ENCODE results near the gene LRCOL1.

The LRCOL1 gene

DNA sequence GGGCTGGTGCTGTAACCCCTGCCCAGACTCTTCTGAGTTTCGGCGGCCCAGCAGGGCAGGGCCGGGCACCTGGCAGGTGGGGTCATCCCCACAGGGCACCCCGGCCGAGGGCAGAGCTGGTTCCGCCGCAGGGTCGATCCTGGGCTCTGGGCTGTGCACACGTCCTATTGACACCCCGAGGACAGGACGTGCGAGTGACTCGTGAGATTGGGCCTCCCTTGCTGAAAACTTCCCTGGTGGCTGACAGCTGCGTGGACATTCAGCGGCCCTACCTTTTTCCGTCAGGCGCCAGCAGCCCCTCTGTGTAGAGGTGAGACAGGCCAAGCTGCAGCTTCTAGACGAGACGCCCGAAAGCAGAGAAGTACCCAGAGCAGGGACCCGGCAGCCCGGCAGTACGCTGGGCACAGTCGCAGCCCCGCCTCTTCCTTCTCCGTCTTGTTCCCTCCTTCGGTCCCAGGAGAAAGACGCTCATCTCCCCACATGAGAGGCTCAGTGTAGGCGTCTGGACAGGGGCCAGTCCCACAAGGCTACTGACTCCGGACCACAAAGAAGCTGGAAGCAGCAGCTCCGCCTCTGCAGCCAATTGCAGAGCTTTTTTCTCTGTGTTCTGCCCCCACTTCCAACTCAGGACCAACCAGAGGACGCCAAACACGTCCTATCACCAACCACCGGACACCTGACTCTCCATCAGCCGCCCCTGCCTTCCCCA, at the start of gene LRCOL1:
Gene LRCOL1, minus strand, starts transcription at position 532 of the 709 bp plus-strand sequence. CDS start 4,331 bp downstream, outside the sequence.
- DNase-seq (ENCODE audit: low read depth in 2 of 2), result no peak

DNA sequence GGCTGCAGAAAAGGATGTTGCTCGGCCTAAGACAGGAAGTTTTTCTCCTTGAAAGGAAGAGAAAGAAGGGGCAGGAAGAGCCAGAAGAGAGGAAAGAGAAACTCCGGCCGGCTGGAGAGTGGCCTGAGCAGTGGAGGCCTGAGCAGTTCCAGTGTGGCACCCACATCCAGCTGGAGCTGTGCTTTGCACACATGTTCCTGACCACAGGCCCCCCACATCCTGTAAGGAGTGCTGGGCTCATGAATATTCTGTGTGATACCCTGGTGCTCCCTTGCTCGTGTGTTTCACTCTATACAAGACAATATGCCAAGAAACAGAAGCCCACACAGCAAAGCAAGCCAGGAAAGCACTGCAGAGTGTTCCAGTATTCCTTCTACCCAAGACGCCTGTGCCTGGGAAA, 49.7 kb upstream of the LRCOL1 start:
- DNase-seq (ENCODE audit: low read depth in 2 of 2), result no peak

DNA sequence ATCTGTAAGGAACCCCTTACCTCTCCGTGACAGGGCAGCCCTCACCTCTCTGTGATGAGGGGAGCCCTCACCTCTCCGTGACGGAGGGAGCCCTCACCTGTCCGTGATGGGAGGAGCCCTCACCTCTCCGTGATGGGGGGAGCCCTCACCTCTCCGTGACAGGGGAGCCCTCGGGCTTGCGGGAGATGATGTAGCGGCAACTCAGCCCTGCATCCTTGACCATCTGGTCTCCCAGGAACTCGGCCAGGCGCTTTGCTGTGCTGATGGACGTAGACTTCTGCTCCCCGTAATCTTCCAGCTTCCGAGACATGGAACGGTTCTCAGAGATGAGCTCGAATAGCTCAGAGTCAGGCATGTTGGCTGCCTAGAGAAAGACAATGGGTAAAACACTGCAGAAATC, 48.8 kb upstream of the LRCOL1 start:
- DNase-seq (ENCODE audit: low read depth in 2 of 2), result no peak

DNA sequence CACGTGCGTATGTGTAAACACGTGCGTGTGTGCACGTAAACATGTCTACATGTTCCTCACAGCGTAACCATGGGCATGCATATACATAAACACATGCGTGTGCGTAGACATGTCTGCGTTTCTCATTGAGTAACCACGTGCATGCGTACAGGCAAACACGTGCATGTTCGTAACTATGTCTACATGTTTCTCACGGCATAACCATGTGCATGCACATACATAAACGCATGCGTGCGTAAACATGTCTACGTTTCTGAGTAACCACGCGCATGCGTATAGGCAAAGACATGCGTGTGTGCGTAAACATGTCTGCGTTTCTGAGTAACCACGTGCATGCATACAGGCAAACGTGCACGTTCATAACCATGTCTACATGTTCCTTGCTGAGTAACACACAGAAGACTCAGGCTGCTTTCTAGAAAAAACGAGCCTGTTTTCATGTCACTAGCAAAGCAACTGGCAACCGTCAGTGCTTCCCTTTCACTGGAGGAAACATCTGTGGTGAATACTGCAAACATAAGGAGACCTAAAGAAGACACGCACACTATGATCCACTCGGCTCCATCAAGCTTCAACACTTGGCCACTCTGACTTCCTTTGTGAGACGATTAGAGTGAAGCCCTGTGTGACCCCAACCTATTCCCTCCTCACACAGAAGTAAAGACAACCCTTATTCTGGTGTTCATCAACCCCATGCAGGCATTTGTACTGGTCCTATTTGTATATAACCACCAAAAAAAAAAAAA, 47.9 kb upstream of the LRCOL1 start:
- no peak for DNase-seq (ENCODE audit: low read depth in 2 of 2)

DNA sequence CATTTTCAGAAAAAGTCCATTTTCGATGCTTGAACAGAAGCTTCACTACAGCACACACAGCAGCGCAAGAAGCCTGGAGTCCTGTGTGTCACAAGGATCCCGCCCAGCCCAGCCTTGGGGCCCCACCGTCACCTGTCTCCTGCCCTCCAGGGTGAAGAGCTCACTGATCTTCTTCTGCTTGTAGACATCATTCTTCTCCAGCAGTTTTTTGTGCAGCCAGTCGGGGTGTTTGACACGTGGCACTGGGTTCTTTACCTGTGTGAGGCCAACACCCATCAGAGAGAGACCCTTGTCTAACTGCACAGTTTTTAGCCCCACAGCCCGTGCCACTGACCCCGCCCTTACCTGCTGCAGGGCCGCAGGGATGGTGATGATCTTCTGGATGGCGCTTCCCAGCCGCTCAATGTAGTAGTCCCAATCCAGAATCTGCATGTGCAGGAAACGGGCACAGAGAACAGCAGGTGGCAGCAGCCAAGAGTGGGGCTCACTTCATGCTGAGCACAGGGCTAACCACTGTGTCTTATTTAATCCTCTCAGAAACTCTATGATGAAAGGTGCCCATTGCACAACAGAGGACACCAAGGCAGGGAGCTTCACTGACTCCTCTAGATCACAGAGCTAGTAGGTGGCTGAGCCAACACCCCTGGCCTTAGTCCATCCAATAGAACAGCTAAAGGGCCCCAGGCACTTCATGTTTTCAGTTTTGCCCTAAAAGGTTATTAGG, 46.8 kb upstream of the LRCOL1 start:
- no peak for DNase-seq (ENCODE audit: low read depth in 2 of 2)

DNA sequence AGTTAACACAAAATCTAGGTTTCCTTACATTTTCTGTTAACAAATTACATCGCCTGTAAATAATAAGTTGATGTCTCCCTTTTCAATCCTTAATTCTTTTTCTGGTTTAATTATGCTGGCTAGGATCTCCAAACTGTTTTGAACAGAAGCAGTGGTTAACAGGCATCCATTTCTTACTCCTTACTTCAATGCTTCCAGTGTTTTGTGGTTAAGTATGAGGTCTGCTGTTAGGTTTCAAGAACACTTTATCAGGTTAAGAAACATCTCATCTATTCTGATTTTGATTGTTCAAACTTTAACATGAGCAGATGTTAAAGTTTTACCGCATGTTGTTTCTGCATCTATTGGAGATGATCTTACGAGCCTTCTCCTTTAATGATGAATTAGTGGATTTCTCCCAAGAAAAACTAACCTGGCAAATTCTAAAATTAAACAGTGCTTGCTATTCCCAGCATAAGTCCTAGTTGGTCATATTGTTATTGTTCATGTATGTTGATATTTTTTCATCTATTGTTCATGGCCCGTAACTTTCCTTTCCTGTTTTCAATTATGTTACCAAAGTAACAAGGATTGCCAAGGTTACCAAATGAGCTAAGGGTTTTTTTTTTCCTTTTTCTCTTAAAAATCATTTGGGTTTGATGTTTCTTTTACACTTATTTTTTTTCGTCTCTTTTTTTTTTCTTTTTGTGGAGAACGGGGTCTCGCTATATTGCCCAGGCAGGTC, 43.3 kb upstream of the LRCOL1 start:
- no peak for DNase-seq (ENCODE audit: low read depth in 2 of 2)

DNA sequence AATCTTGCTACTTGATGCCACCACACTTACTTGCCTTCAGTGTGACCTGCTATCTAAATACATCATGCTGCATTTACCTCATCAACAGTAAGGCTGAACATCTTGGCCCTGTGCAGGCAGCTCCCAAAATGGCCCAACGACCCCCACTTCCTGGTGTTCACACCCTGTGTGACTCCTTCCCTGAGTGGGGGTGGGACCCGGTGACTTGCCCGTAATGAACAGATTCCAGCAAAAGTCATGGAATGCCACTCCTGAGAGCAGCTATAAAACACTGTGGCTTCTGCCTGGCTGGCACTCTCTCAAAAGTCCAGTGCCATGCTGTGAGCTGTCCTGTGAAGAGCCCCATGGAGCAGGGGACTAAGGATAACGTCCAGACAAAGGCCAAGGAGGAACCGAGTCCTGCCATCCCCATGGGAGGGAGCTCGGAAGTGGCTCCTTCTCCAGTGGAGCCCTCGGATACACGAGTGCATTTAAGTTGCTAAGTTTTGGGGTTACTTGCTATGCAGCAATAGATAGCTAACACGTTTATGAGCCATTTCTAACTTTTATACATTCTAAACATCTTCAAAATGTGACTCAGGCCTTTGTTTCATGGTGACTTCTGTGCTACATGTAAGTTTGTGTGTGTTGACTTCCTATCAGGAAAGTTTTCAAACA, 41.2 kb upstream of the LRCOL1 start:
- no peak for DNase-seq (ENCODE audit: low read depth in 2 of 2)

DNA sequence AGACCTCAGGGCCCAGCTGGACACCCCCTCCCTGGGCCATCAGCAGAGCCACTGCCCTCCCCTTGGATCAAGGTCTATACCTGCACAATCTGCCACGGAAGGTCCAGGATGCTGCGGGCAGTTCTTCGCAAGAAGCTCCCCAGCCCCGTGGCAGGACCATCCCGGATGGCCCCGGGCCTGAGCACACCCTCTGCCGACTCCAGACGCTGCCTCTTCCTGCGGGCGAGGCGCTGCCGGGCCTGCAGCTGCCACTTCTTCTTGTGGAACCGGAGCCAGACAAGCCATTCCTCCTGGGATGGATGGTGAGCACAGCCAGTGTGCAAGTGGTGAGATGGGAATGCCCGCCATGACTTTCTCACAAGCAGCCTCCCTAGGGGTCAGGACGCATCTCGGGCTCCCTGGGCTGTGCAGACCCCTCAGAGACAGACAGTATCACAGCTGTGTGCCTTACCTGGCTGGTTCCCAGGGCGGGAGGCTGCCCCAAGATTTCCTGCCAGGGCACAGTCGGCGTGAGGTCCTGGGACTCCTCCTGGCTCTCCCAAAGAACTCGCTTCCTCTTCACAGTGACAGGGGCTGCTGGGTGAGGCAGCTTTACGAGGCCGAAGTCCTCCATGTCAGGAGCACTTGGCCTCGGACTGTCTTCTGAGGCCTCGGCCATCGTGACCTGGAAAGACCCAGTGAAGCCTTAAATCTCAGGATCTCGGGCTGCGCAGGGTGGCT, 39.0 kb upstream of the LRCOL1 start:
- DNase-seq (ENCODE audit: low read depth in 2 of 2), result no peak

DNA sequence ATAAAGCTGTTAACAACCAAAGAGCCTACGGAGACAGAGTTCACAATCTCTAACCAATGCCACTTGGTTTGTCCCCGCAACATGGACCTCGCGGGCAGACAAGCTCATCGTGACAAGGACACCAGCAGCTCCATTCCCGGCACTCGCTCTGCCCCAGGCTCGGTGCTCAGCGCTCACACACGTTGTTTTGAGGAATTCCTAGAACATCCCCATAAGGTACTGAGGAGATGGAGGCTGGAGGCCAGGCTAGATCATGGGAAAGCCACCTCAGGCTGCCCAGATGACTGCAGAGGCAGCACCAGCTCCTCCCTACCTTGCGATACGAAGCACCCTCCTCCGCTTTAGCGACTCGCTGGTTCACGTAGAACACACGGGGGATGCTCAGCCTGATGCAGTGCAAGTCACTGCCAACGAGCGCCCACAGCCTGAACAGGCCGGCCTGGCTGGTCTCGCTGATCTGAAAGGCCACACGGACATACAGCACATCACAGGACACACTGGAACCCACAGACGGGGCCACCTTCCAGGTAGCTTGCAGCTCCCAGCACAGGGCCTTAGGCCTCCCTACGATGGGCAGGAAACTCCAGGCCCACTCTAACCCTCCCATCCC, 38.3 kb upstream of the LRCOL1 start:
- DNase-seq (ENCODE audit: low read depth in 2 of 2), result no peak

DNA sequence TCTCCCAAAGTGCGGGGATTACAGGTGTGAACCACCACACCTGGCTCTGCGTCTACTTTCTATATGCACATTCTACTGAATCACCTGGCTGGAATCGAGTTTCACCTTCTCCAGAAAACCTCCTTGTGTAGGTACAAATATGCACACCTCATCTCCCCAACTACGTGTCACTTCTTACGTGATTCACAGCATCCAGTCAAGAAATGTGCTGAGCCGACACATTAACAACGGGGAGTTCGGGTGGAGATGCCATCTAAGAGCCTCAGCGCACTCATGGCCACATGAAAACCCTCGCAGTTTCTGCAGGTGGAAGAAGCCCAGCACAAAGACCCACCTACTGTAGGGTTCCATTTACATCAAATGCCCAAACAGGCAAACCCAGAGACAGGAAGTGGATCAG, 37.5 kb upstream of the LRCOL1 start:
- DNase-seq (ENCODE audit: low read depth in 2 of 2), result no peak

DNA sequence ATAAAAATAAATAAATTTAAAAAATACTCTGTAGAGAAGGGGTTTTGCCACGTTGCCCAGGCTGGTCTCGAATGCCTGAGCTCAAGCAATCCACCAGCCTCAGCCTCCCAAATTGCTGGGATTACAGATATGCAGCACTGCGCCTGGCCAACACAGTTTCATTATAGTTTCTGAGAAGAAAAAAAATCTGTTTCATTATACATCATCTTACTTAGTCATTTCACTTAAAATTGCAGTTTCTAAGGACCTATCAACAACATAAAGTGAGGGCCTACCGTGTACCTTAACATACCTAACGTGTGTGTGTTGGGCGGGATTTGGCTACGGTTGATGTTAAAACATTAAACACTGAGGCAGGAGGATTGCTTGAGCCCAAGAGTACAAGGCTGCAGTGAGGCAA, 36.5 kb upstream of the LRCOL1 start:
- no peak for DNase-seq (ENCODE audit: low read depth in 2 of 2)

DNA sequence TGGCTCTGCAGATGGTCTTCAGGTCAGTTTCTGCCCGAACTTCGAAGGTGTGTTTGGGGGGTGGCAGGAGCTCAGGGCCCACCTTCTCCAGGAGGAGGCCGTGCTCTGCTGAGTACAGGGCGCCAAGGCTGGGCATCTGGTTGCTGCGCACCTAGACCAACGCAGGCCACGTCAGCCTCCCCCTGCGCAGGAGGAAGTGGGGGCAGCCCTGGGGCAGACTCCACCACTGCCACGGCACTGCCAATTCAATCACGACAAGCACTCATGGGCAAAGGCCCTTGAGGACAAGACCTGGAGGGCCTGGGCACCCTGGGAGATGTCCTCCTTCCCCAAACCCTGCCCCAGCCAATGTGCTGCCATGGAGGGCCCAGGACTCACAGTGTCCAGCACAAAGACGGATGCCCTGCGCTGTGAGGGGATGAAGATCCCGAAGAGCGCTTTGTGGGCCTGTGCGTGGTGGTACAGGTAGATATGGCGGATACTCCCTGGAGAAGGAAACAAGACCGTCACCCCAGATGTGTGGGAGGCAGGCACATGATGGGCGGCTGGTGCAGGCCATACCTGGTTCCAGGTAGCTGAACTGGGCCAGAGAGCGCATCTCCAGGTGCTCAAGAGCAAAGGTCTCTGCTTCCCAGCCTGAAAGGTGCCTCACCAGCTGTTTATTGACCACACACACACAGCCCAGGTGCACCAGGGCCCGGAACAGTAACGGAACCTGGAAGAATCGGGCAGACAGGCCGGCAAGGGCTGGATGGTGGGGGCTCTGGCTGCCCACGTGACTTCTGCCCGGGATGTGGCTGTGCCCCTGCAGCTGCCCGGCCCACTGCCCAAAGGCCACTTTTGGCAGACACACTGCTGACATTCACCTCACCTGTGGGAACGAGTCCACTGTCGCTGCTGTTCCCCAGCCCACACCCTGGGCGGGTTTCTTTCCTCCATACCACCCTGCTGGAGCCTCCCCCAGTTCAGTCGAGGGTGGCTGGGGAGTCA, 32.8 kb upstream of the LRCOL1 start:
- no peak for DNase-seq (ENCODE audit: low read depth in 2 of 2)

DNA sequence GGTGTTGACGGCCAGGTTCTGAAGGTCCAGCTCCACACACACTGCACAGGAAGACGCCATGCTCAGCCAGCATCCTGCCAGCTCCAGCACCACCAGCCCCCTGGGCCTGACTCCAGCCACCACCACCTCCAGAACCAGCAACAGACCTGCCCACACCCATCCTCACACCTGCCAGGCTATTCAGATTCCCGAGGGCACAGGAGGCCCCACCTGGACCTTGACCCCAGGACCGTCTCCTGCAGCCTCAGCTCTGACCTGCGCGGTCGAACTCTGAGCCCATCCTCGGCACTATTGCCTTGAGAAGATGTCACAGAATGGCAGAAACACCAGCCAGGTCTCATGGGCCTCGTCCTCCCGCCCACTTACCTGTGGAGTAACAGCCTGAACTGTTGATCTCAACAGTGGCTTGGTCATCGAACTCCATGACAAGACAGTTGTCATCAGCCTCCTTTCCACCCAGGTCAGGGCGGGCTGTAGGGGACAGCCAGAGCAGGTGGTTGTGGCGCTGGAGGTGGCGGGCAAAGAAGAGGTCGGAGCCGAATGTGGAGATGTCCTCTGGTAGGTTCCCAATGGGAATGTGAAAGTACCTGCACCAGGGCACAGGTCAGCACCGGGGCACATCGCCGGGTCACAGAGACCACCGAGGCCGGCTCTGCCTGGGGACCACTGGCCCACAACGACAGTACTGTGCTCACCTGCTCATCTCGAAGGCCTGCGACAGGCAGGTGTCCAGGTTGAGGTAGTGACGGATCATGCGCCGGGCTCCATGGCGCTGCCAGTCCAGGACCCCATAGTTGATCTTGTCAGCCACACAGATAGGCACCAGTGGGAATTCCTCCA, 31.6 kb upstream of the LRCOL1 start:
- DNase-seq (ENCODE audit: low read depth in 2 of 2), result no peak

DNA sequence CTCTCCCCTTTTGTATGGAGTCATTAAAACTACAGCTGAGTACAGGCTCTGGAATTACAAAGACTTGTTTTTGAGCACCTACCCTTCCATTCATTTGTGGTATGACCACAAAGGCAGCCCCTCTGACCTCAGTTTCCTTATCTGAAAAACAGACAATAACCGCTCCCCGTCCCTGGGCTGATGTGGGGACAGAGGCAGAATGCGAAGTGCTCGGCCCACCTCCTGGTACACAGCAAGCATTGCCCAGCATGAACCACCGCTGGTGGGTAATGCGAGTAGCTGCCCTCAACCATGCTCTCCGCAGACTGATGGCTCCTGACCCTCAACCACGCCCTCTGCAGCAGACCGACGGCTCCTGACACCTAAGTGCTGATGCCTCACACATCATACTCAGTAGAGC, 30.6 kb upstream of the LRCOL1 start:
- DNase-seq (ENCODE audit: low read depth in 2 of 2), result no peak

DNA sequence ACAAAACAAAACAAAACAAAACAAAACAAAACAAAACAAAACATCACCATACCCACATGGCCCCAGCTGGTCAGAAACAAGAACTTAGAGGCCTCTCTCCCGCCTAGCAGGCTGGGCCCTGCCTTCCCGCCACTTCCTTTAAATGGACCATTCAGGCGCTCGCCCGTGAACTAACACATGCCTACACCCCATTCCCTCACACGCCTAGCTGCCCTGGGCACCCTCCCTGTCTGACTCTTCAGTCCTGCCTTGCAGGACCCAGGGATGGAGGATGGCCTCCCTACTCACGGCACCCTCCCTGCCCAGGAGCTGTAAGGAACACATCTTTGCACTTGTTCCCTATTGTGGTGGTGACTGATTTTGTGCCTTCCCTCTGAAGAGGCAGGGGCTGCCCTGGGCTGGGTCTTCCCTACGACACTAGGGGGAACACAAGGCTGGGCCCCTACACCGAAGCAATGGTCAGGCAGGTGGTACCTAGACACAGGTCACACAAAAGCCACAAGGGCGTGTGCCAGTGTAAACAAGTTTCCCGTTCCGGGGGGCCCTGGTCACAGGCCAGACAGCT, 29.7 kb upstream of the LRCOL1 start:
- no peak for DNase-seq (ENCODE audit: low read depth in 2 of 2)

DNA sequence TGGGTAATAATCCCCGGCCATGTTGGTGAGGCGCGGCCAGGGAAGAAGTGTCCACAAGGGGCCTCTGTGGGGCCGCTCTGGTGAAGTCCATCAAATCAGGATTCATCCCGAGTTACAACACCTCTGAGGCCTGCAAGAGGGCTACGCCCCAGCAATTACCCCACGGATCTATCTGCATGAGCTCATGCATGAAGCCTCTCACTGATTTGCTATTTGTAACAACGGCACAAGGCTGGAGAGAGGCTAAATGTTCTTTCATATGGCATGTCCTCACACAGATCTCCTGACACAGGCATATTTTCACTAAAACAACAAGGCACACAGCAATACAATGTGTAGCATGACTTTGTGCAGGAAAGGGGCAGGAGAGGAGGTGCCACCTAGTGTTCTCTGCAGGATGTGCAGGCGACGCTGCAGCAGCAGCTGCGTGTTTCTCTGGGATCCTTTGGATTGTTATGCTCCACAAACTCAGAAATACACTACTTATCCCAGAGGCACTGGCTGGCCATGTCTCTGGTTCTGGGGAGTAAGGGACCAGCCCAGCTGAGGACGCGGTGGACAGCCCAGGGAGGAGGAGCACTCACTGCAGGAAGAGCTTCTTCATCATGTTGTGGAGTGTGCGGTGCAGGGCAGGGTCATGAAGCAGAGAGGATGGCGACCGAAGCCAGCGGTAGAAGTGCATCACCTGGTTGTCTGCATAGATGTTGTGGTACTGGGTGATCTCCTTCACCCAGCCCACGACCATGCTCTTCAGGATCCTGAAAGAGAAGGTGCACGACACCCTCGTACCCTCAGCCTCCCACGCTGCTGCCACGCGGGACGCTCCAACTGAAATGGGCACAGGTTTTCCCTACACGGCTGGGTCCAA, 28.4 kb upstream of the LRCOL1 start:
- no peak for DNase-seq (ENCODE audit: low read depth in 2 of 2)

DNA sequence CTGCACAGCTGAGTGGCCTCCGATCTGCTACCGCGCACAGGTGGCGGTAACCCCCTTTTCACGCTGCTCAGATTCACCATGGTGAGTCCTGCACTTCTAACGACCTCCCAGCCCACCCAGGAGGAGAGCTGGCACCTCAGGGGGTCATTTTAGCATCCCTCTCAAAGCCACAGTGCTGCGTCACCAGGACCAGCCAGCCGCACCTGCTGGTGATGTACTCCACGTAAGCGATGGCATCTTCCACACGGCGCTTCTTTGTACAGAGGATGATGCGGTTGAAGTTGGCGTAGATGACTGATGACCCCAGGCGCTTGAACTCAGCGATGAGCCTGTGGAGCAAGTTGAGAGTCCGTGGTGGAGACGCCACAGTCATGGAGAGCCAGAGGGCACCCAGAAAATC, 27.4 kb upstream of the LRCOL1 start:
- no peak for DNase-seq (ENCODE audit: low read depth in 2 of 2)

Data from stimulated activated CD8-positive, alpha-beta memory T cell treated with anti-CD3 and anti-CD28 coated beads, Interleukin-15, amount 100 ng/mL, for 4 hours (primary cell).